Measurements from ENCODE around the gene CCDC93.

CCDC93 gene

GRCh38 chr2:117879003-117879402 lies 134.9 kb downstream of the CCDC93 start:
- no peak overlapping the region for H2AFZ ChIP-seq (ENCODE audit: low read depth, low read length)
- no peaks in the 10 kb centered on the region for H3K9me3 ChIP-seq (ENCODE audit: insufficient read depth, low read length)
- H3K79me2 ChIP-seq (ENCODE audit: low read length): no peaks in the 10 kb centered on the region
- no peaks in the 10 kb centered on the region for H3K36me3 ChIP-seq (replicated peaks; ENCODE audit: low read depth, low read length)
- no peaks in the 10 kb centered on the region for H4K20me1 ChIP-seq (ENCODE audit: insufficient read depth, low read length)
- no peak overlapping the region for H3K27ac ChIP-seq (ENCODE audit: low read length)
- no peaks in the 10 kb centered on the region for H3K27me3 ChIP-seq (ENCODE audit: low read depth, low read length)
- H3K4me2 ChIP-seq (ENCODE audit: low read length): no peak overlapping the region
- H3K4me1 ChIP-seq (ENCODE audit: low read length): no peaks in the 10 kb centered on the region
- H3K4me3 ChIP-seq (ENCODE audit: low read length): no peak overlapping the region
- TF ChIP-seq EZH2phosphoT487 (IDR thresholded peaks at IDR 0.05; ENCODE audit: low read depth) (no peak), CTCF (IDR thresholded peaks at IDR 0.05; ENCODE audit: low read depth, low read length) (no peak)
- H3K9ac ChIP-seq (ENCODE audit: low read length): no peak overlapping the region

- Histone ChIP-seq H4K20me1 (ENCODE audit: insufficient read depth, low read length) (no peaks in the 10 kb centered on the region), H3K9ac (ENCODE audit: low read length) (no peak overlapping the region), H3K4me3 (ENCODE audit: low read length) (no peak overlapping the region), H2AFZ (ENCODE audit: low read depth, low read length) (no peak overlapping the region), H3K9me3 (ENCODE audit: insufficient read depth, low read length) (no peaks in the 10 kb centered on the region), H3K36me3 (replicated peaks; ENCODE audit: low read depth, low read length) (no peaks in the 10 kb centered on the region), H3K27me3 (ENCODE audit: low read depth, low read length) (no peaks in the 10 kb centered on the region), H3K4me1 (ENCODE audit: low read length) (no peaks in the 10 kb centered on the region), H3K4me2 (ENCODE audit: low read length) (no peak overlapping the region), H3K27ac (ENCODE audit: low read length) (no peak overlapping the region), H3K79me2 (ENCODE audit: low read length) (no peaks in the 10 kb centered on the region)
- TF ChIP-seq CTCF (IDR thresholded peaks at IDR 0.05; ENCODE audit: low read depth, low read length): no peak
These were observed 138.1 kb downstream of the CCDC93 start for GRCh38 chr2:117875786-117876185.

Measured in OCI-LY3 (cell line).